ENCODE data around the gene FABP3.

FABP3 gene

GRCh38 chr1:31371121-31371959 lies 1.5 kb downstream of the FABP3 start:
- no peak for DNase-seq

GRCh38 chr1:31370565-31370964 lies 2.3 kb downstream of the FABP3 start:
- no peak for DNase-seq

- no peak for DNase-seq
Observed at GRCh38 chr1:31370021-31370420, 2.9 kb downstream of the FABP3 start.

- no peak for DNase-seq
Observed at GRCh38 chr1:31368611-31369107, 4.2 kb downstream of the FABP3 start.

- no peak for DNase-seq
Observed at GRCh38 chr1:31366796-31367195, 6.1 kb downstream of the FABP3 start.

GRCh38 chr1:31364561-31365250 lies 8.2 kb downstream of the FABP3 start:
- no peak for DNase-seq

- DNase-seq, result no peak
Observed at GRCh38 chr1:31362032-31362431, 10.8 kb downstream of the FABP3 start.

- no peak for DNase-seq
Observed at GRCh38 chr1:31361607-31362006, 11.3 kb downstream of the FABP3 start.

- no peak for DNase-seq
Observed at GRCh38 chr1:31356427-31356826, 16.4 kb downstream of the FABP3 start.

GRCh38 chr1:31354283-31354682 lies 18.6 kb downstream of the FABP3 start:
- DNase-seq, result no peak

GRCh38 chr1:31348449-31348848 lies 24.4 kb downstream of the FABP3 start:
- no peak for DNase-seq

GRCh38 chr1:31346785-31347184 lies 26.1 kb downstream of the FABP3 start:
- DNase-seq, result no peak

GRCh38 chr1:31345635-31346034 lies 27.2 kb downstream of the FABP3 start:
- no peak for DNase-seq

- DNase-seq, result no peak
Observed at GRCh38 chr1:31344503-31344902, 28.4 kb downstream of the FABP3 start.

GRCh38 chr1:31336687-31337467 lies 36.0 kb downstream of the FABP3 start:
- DNase-seq, result no peak

GRCh38 chr1:31335007-31335406 lies 37.9 kb downstream of the FABP3 start:
- DNase-seq, result peak in 1 of 2 donors; percentile 41

- no peak for DNase-seq
Observed at GRCh38 chr1:31327381-31327780, 45.5 kb downstream of the FABP3 start.

- no peak for DNase-seq
Observed at GRCh38 chr1:31326461-31326860, 46.4 kb downstream of the FABP3 start.

GRCh38 chr1:31324992-31325391 lies 47.9 kb downstream of the FABP3 start:
- no peak for DNase-seq

- DNase-seq, result no peak
Observed at GRCh38 chr1:31324093-31324492, 48.8 kb downstream of the FABP3 start.

GRCh38 chr1:31318146-31318545 lies 54.7 kb downstream of the FABP3 start:
- no peak for DNase-seq

- DNase-seq, result no peak
Observed at GRCh38 chr1:31315902-31316301, 57.0 kb downstream of the FABP3 start.
